CD4-positive, CD25-positive, alpha-beta regulatory T cell (primary cell): ENCODE results near the gene GYPC. TPM values are rescaled to one million over a fixed set of nuclear protein-coding genes. Genes with fewer than 3 reads are reported as not detected.

ENCODE experiments used
- ATAC-seq, 2 donors: fragments of 150-1000 bp; cut with Tn5 transposase; one replicate each; pipeline ENCODE4 v1.10.0; 2021; ENCODE audit warnings: low read depth in 2 of 2, moderate number of reproducible peaks in 2 of 2, moderate library complexity in 1 of 2
- DNase-seq, 3 donors: peaks; one replicate each; pipeline versions ENCODE4 v3.0.0 to v3.0.0-alpha.2; 2012 to 2022; ENCODE audit warnings: mixed read lengths in 1 of 3
- H3K27ac ChIP-seq: one replicate; pipeline ENCODE4 v1.7.0; 2013; ENCODE audit warnings: mild to moderate bottlenecking, low read length; ENCODE audit not compliant: insufficient read depth, poor library complexity, severe bottlenecking
- H3K27me3 ChIP-seq: one replicate; pipeline ENCODE4 v1.7.0; 2013; ENCODE audit warnings: low read length; ENCODE audit not compliant: control insufficient read depth, insufficient read depth
- H3K36me3 ChIP-seq: one replicate; pipeline ENCODE4 v1.7.0; 2013; ENCODE audit warnings: mild to moderate bottlenecking, low read length, moderate library complexity; ENCODE audit not compliant: control insufficient read depth, insufficient read depth
- H3K4me1 ChIP-seq: 2 replicates; pipeline ENCODE4 v1.7.0; 2013; ENCODE audit warnings: mild to moderate bottlenecking, low read length; ENCODE audit not compliant: insufficient read depth, control insufficient read depth, poor library complexity, severe bottlenecking
- H3K4me3 ChIP-seq: one replicate; pipeline ENCODE4 v1.7.0; 2013; ENCODE audit warnings: low read depth, mild to moderate bottlenecking, low read length, moderate library complexity
- H3K9me3 ChIP-seq, 2 experiments: 1 replicate in 1 of 2; 2 replicates in 1 of 2; pipeline ENCODE4 v1.7.0; 2013; ENCODE audit warnings: low read length in 2 of 2, mild to moderate bottlenecking in 1 of 2, moderate library complexity in 1 of 2; ENCODE audit not compliant: control insufficient read depth in 2 of 2
- H3K27ac Mint-ChIP-seq, 3 donors: one replicate each; pipeline ENCODE4 v1.8.0; 2020 to 2022; ENCODE audit warnings: mild to moderate bottlenecking in 3 of 3, mixed read lengths in 3 of 3, moderate library complexity in 2 of 3
- H3K27me3 Mint-ChIP-seq: one replicate; pipeline ENCODE4 v1.8.0; 2022; ENCODE audit warnings: mild to moderate bottlenecking, mixed read lengths
- H3K36me3 Mint-ChIP-seq: one replicate; pipeline ENCODE4 v1.8.0; 2020; ENCODE audit warnings: mixed read lengths
- H3K4me1 Mint-ChIP-seq, 4 donors: one replicate each; pipeline ENCODE4 v1.8.0; 2020 to 2022; ENCODE audit warnings: mixed read lengths in 4 of 4, mild to moderate bottlenecking in 1 of 4
- H3K4me3 Mint-ChIP-seq, 4 donors: one replicate each; pipeline ENCODE4 v1.8.0; 2020 to 2022; ENCODE audit warnings: mild to moderate bottlenecking in 4 of 4, mixed read lengths in 4 of 4, moderate library complexity in 3 of 4
- H3K9me3 Mint-ChIP-seq, 7 donors: one replicate each; pipeline ENCODE4 v1.8.0; 2020 to 2022; ENCODE audit warnings: mixed read lengths in 7 of 7, mild to moderate bottlenecking in 3 of 7, moderate library complexity in 2 of 7
- polyA plus RNA-seq, 4 donors: library from polyadenylated mRNA; unstranded; fragments of 300-500 nt; fragmentation: Illumina TruSeq; gene quantifications; one replicate each; pipeline ENCODE4 v1.2.3, GENCODE V29; 2021
- total RNA-seq: library from RNA; stranded (reverse); gene quantifications from one replicate; pipeline ENCODE4 v1.2.3, GENCODE V29; 2022

Gene GYPC
- total and polyA plus RNA-seq, 5 donors from 2014 or later = 75.2 to 210 (median 186) TPM

DNA sequence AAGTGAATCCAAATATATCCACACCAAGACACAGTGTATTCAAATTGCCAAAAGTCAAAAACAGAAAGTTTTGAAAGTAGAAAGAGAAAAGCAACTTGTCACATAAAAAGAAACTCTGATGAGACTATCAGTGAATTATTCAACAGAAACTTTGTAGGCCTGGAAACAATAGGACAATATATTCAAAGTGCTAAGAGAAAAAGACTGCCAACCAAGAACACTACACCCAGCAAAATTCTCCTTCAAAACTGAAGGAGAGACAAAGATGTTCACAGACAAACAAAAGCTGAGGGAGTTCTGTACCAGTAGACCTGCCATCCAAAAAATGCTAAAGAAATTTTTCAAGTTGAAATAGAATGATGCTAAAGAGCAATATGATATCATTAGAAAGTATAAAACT is 69.6 kb downstream of the GYPC start:
- H3K27me3 ChIP-seq = peaks cover 13% of the 10 kb centered on the region
- no peaks in the 10 kb centered on the region for H3K36me3 ChIP-seq
- ATAC-seq (no peak), DNase-seq (no peak)
- peaks cover 13% of the 10 kb centered on the region for H3K27me3 Mint-ChIP-seq
- no peaks in the 10 kb centered on the region for H3K4me1 Mint-ChIP-seq
- H3K4me1 ChIP-seq = no peaks in the 10 kb centered on the region
- H3K36me3 Mint-ChIP-seq = peaks cover 3% of the 10 kb centered on the region
- H3K27ac Mint-ChIP-seq = no peak overlapping the region
- H3K4me3 ChIP-seq = no peak overlapping the region
- no peak overlapping the region for H3K4me3 Mint-ChIP-seq
- H3K27ac ChIP-seq = no peak overlapping the region
- H3K9me3 ChIP-seq = peaks cover 12 to 15% of the 10 kb centered on the region in 2 experiments
- H3K9me3 Mint-ChIP-seq = peaks cover 0 to 20% (median 6%) of the 10 kb centered on the region in 7 donors

DNA sequence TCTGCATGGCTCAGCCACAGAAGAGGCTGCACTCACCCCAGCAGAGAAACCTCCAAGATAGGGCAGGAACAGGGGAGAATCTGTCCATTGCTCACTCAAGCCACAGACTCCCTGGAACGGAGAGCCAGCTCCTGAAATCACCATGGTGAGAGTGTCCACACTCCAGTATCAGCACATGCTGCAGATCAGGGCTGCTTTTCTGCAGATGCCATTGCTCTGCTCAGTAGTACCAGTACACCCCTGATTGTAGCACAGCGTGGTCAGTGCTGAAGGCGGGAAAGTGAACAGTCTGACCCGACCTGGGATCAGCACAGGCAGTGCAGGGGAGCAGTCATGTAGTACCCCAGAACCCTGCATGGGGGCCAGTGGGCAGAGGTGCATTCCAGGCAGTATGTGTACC is 73.9 kb downstream of the GYPC start:
- Mint-ChIP-seq H3K27me3 (peaks cover 22% of the 10 kb centered on the region), H3K9me3 (peaks cover 0 to 12% (median 3%) of the 10 kb centered on the region in 7 donors), H3K36me3 (no peaks in the 10 kb centered on the region), H3K4me1 (peaks cover 0 to 5% (median under 1%) of the 10 kb centered on the region in 4 donors), H3K4me3 (no peak overlapping the region), H3K27ac (no peak overlapping the region)
- Histone ChIP-seq H3K27ac (no peak overlapping the region), H3K27me3 (peaks cover 4% of the 10 kb centered on the region), H3K4me3 (no peak overlapping the region), H3K36me3 (no peaks in the 10 kb centered on the region), H3K4me1 (no peaks in the 10 kb centered on the region), H3K9me3 (peaks cover 7 to 10% of the 10 kb centered on the region in 2 experiments)
- ATAC-seq = no peak
- no peak for DNase-seq

DNA sequence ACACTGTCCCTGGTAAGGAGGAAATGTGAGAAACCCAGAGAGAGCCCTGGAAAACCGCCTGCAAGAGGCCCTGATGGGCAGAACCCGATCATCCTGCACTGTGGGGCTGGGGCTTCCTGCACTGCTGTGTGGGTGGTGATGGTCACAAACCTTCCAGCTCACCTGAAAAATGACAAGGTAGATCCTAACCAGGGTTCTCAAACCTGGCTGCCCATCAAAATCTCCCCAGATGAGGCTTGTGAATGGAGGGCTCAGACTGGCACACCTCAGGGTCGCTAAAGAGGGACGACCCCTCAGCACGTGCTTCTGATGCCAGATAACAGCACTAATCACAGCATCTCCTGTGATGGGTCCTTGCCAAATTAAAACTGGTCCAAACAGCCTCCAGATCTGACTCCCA is 74.7 kb downstream of the GYPC start:
- no peak for ATAC-seq
- Mint-ChIP-seq H3K27me3 (peaks cover 16% of the 10 kb centered on the region), H3K27ac (peak overlapping the region in 1 of 3 donors; percentile 75), H3K4me3 (no peak overlapping the region), H3K9me3 (peaks cover 0 to 6% (median 4%) of the 10 kb centered on the region in 7 donors), H3K4me1 (peaks cover 0 to 5% (median under 1%) of the 10 kb centered on the region in 4 donors), H3K36me3 (no peaks in the 10 kb centered on the region)
- DNase-seq = no peak
- peaks cover under 1 to 2% of the 10 kb centered on the region in 2 experiments for H3K9me3 ChIP-seq
- H3K4me1 ChIP-seq = no peaks in the 10 kb centered on the region
- H3K27me3 ChIP-seq = no peaks in the 10 kb centered on the region
- H3K27ac ChIP-seq = no peak overlapping the region
- H3K36me3 ChIP-seq = no peaks in the 10 kb centered on the region
- no peak overlapping the region for H3K4me3 ChIP-seq

DNA sequence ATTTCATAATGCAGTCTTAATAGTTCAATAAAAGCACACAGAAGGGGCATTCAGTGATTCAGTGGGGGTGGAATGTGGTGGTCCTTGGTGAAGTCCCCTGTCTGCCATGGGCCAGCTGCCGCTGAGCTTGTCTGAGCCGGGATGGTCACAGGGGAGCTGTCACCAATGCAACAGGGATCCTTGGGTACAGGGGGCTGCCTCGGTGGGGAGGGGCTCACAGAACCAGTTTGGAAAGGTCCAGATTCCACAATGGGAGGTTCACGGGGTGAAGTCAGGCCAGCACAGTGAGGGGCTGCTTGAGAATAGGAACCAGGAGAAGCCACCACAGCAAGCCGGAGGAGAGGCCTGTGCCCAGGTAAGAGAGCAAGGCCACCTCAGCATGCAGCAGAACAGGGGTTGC is 75.4 kb downstream of the GYPC start:
- no peaks in the 10 kb centered on the region for H3K9me3 ChIP-seq
- ATAC-seq (no peak), DNase-seq (no peak)
- H3K27ac Mint-ChIP-seq = peak overlapping the region in 2 of 3 donors; percentile 62 to 75
- H3K27me3 Mint-ChIP-seq = peaks cover 10% of the 10 kb centered on the region
- no peaks in the 10 kb centered on the region for H3K27me3 ChIP-seq
- H3K27ac ChIP-seq = no peak overlapping the region
- H3K4me1 ChIP-seq = no peaks in the 10 kb centered on the region
- peaks cover 0 to 5% (median under 1%) of the 10 kb centered on the region in 4 donors for H3K4me1 Mint-ChIP-seq
- H3K4me3 Mint-ChIP-seq = no peak overlapping the region
- no peaks in the 10 kb centered on the region for H3K36me3 ChIP-seq
- peaks cover 0 to 2% (median 0%) of the 10 kb centered on the region in 7 donors for H3K9me3 Mint-ChIP-seq
- H3K4me3 ChIP-seq = no peak overlapping the region
- no peaks in the 10 kb centered on the region for H3K36me3 Mint-ChIP-seq

- peaks cover 0 to 5% (median under 1%) of the 10 kb centered on the region in 4 donors for H3K4me1 Mint-ChIP-seq
- H3K27ac Mint-ChIP-seq = peak overlapping the region in 1 of 3 donors; percentile 77
- Histone ChIP-seq H3K9me3 (no peaks in the 10 kb centered on the region), H3K27me3 (no peaks in the 10 kb centered on the region), H3K4me1 (no peaks in the 10 kb centered on the region), H3K36me3 (no peaks in the 10 kb centered on the region), H3K4me3 (no peak overlapping the region), H3K27ac (no peak overlapping the region)
- H3K4me3 Mint-ChIP-seq = no peak overlapping the region
- peaks cover 10% of the 10 kb centered on the region for H3K27me3 Mint-ChIP-seq
- no peak for DNase-seq
- no peak for ATAC-seq
- no peaks in the 10 kb centered on the region for H3K36me3 Mint-ChIP-seq
- peaks cover 0 to 2% (median 0%) of the 10 kb centered on the region in 7 donors for H3K9me3 Mint-ChIP-seq
Observed at GRCh38 chr2:126732682-126733245, 76.8 kb downstream of the GYPC start.

- H3K9me3 ChIP-seq = no peaks in the 10 kb centered on the region
- no peaks in the 10 kb centered on the region for H3K27me3 ChIP-seq
- peaks cover 0 to 2% (median 0%) of the 10 kb centered on the region in 7 donors for H3K9me3 Mint-ChIP-seq
- no peak for ATAC-seq
- H3K4me1 Mint-ChIP-seq = peaks cover 0 to 5% (median under 1%) of the 10 kb centered on the region in 4 donors
- no peak overlapping the region for H3K27ac Mint-ChIP-seq
- no peaks in the 10 kb centered on the region for H3K36me3 Mint-ChIP-seq
- no peaks in the 10 kb centered on the region for H3K36me3 ChIP-seq
- no peaks in the 10 kb centered on the region for H3K4me1 ChIP-seq
- peaks cover 14% of the 10 kb centered on the region for H3K27me3 Mint-ChIP-seq
- no peak overlapping the region for H3K27ac ChIP-seq
- no peak overlapping the region for H3K4me3 Mint-ChIP-seq
- no peak for DNase-seq
- H3K4me3 ChIP-seq = no peak overlapping the region
Observed at GRCh38 chr2:126733795-126734194, 77.8 kb downstream of the GYPC start.

- peaks cover 19% of the 10 kb centered on the region for H3K27me3 Mint-ChIP-seq
- H3K4me1 Mint-ChIP-seq = peaks cover 0 to 5% (median under 1%) of the 10 kb centered on the region in 4 donors
- Histone ChIP-seq H3K4me3 (no peak overlapping the region), H3K27ac (no peak overlapping the region), H3K9me3 (no peaks in the 10 kb centered on the region), H3K4me1 (no peaks in the 10 kb centered on the region), H3K36me3 (no peaks in the 10 kb centered on the region), H3K27me3 (no peaks in the 10 kb centered on the region)
- H3K9me3 Mint-ChIP-seq = peaks cover 0 to 2% (median 0%) of the 10 kb centered on the region in 7 donors
- DNase-seq (no peak), ATAC-seq (no peak)
- H3K27ac Mint-ChIP-seq = no peak overlapping the region
- no peaks in the 10 kb centered on the region for H3K36me3 Mint-ChIP-seq
- no peak overlapping the region for H3K4me3 Mint-ChIP-seq
Observed at GRCh38 chr2:126736133-126736874, 80.3 kb downstream of the GYPC start.
